BLaER1 (cell line): ENCODE measurements around the gene SYTL2.
"Not testable (repeated sequence)": the region's sequence is repeated elsewhere in the genome, so short reads cannot be mapped to it uniquely, and the experiment has no call there.

Experiments
- H3K27ac ChIP-seq: shearing (Covaris generic); formaldehyde crosslinking; 2 replicates; pipeline ENCODE4 v1.8.1; 2022
- H3K27me3 ChIP-seq: shearing (Covaris generic); formaldehyde crosslinking; 2 replicates; pipeline ENCODE4 v1.8.1; 2022
- H3K36me3 ChIP-seq: shearing (Covaris generic); formaldehyde crosslinking; 2 replicates; pipeline ENCODE4 v1.8.1; 2022
- H3K4me1 ChIP-seq: shearing (Covaris generic); formaldehyde crosslinking; 2 replicates; pipeline ENCODE4 v1.8.1; 2022
- H3K4me2 ChIP-seq: shearing (Covaris generic); formaldehyde crosslinking; 2 replicates; pipeline ENCODE4 v1.8.1; 2022
- H3K4me3 ChIP-seq: shearing (Covaris generic); formaldehyde crosslinking; 2 replicates; pipeline ENCODE4 v1.8.1; 2022
- H3K9ac ChIP-seq: shearing (Covaris generic); formaldehyde crosslinking; 2 replicates; pipeline ENCODE4 v1.8.1; 2022
- H3K9me3 ChIP-seq: shearing (Covaris generic); formaldehyde crosslinking; 2 replicates; pipeline ENCODE4 v1.8.1; 2022
- H4K20me1 ChIP-seq: shearing (Covaris generic); formaldehyde crosslinking; 2 replicates; pipeline ENCODE4 v1.8.1; 2022
- Cebpa-rat ChIP-seq: shearing (Covaris generic); IDR thresholded peaks from 2 replicates; pipeline ENCODE4 v1.8.1; 2022

Gene SYTL2

DNA sequence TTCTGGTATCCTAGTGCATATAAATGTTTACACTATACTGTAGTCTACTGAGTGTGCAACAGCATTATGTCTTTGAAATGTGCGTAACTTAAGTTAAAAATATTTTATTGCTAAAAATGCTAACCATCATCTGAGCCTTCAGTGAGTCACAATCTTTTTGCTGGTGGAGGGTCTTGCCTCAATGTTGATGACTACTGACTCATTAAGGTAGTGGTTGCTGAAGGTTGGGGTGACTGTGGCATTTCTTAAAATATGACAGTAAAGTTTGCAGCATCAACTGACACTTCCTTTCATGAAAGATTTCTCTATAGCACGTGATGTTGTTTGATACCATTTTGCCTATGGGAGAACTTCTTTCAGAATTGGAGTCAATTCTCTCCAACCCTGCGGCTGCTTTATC, 137.5 kb downstream of the SYTL2 start:
- H3K4me3 ChIP-seq, result no peak overlapping the region
- no peaks in the 10 kb centered on the region for H3K27me3 ChIP-seq
- no peak overlapping the region for H3K9ac ChIP-seq
- no peaks in the 10 kb centered on the region for H3K36me3 ChIP-seq
- H3K4me2 ChIP-seq, result no peak overlapping the region
- no peak overlapping the region for H3K27ac ChIP-seq
- no peaks in the 10 kb centered on the region for H3K4me1 ChIP-seq
- H3K9me3 ChIP-seq, result peaks cover 16% of the 10 kb centered on the region
- TF ChIP-seq Cebpa-rat, result no peak
- H4K20me1 ChIP-seq, result no peaks in the 10 kb centered on the region

DNA sequence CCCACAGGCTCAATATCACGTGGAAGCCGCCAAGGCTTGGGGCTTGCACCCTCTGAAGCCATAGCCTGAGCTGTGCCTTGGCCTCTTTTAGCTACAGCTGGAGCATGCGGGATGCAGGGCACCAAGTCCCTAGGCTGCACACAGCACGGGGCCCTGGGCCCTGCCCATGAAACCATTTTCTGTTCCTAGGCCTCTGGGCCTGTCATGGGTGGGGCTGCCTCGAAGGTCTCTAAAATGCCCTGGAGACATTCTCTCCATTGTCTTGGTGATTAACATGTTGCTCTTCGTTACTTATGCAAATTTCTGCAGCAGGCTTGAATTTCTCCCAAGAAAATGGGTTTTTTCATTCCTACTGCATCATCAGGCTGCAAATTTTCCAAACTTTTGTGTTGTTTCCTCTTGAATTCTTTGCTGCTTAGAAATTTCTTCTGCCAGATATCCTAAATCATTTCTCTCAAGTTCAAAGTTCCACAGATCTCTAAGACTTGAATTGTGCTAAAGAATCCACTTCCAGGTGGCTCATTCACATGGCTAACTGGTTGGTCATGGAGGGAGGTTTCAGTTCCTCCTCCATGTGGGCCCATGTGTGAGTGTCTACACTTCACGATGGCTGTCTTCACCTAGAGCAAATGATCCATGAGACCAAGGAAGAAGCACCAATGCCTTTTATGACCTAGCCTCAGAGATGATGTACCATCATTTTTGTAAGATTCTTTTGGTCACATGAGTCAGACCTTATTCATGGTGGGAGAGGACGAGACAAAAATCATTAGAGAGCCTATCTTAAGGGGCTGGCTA, 138.6 kb downstream of the SYTL2 start:
- Histone ChIP-seq H3K36me3 (no peaks in the 10 kb centered on the region), H3K9me3 (peaks cover 16% of the 10 kb centered on the region), H4K20me1 (no peaks in the 10 kb centered on the region), H3K4me1 (no peaks in the 10 kb centered on the region), H3K4me3 (no peak overlapping the region), H3K27ac (no peak overlapping the region), H3K27me3 (no peaks in the 10 kb centered on the region), H3K4me2 (no peak overlapping the region), H3K9ac (no peak overlapping the region)
- no peak for TF ChIP-seq Cebpa-rat

DNA sequence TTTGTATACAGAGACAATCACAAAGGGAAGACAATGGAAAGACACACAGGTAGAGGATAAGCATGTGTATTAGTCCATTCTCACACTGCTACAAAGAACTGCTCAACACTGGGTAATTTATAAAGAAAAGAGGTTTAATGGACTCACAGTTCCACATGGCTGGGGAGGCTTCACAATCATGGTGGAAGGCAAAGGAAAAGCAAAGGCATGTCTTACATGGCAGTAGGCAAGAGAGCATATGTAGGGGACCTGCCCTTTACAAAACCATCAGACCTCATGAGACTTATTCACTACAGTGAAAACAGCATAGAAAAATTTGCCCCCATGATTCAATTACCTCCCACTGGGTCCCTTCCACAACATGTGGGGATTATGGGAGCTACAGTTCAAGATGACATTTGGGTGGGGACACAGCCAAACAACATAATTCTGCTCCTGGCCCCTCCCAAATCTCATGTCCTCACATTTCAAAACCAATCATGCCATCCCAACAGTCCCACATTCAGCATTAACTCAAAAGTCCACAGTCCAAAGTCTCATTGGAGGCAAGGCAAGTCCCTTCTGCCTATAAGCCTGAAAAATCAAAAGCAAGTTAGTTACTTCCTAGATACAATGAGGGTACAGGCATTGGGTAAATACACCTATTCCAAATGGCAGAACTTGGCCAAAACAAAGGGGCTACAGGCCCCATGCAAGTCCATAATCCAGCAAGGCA, 139.8 kb downstream of the SYTL2 start:
- not testable (repeated sequence) for H4K20me1 ChIP-seq, H3K4me1 ChIP-seq, H3K27me3 ChIP-seq, H3K36me3 ChIP-seq, H3K4me3 ChIP-seq, H3K27ac ChIP-seq, H3K9ac ChIP-seq, H3K4me2 ChIP-seq
- H3K9me3 ChIP-seq, result peaks cover 16% of the 10 kb centered on the region

DNA sequence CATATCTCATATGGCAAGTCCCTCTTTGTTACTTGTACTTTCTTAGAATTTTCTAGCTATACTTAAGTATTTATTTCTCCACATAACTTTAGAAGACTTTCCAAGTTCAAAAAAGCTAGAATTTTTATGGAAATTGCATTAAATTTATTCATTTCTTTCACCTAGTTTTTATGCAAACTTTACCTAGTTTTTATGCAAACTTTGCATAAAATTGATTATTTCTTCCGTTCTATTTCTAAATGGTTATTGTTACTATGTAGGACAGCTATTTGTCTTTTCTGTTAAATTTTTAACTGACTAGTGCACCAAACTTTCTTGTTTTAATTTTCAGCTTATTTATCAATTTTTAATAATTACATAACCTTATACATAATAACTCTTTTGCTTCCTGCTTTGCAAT, 142.8 kb downstream of the SYTL2 start:
- H3K4me2 ChIP-seq, result no peak overlapping the region
- 0 out of 2 replicates have a peak, but pooled peaks cover under 1% of the 10 kb centered on the region for H3K36me3 ChIP-seq
- H3K4me3 ChIP-seq, result no peak overlapping the region
- peaks cover 9% of the 10 kb centered on the region; the same call in 1 of the 2 replicates for H3K4me1 ChIP-seq
- peaks cover 16% of the 10 kb centered on the region for H4K20me1 ChIP-seq
- TF ChIP-seq Cebpa-rat, result no peak
- H3K27ac ChIP-seq, result no peak overlapping the region
- no peaks in the 10 kb centered on the region for H3K27me3 ChIP-seq
- no peak overlapping the region for H3K9ac ChIP-seq
- peaks cover 4% of the 10 kb centered on the region; the same call in 1 of the 2 replicates for H3K9me3 ChIP-seq

DNA sequence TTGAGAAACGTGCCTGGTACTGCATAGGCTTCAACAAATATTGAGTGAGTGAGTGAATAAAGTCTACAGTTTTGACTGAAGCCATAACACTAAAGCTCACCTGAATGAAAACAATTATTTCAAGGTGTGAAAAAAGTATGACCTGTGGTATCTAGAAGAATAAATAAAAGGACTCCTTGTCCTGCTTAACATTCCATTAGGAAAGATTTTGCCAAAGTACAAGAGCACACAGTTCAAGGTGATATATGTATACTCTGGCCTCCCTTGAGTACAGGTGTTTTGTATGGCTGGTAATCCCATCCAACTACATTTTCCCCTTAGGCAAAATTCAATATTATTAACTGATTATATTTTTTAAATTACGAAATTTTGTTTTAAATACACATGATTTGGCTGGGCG, 144.3 kb downstream of the SYTL2 start:
- no peak for TF ChIP-seq Cebpa-rat
- Histone ChIP-seq H3K36me3 (0 out of 2 replicates have a peak, but pooled peaks cover 3% of the 10 kb centered on the region), H3K27ac (no peak overlapping the region), H3K27me3 (no peaks in the 10 kb centered on the region), H3K4me3 (no peak overlapping the region), H3K4me2 (no peak overlapping the region), H3K4me1 (peaks cover 18% of the 10 kb centered on the region), H4K20me1 (peaks cover 30% of the 10 kb centered on the region), H3K9me3 (peaks cover 4% of the 10 kb centered on the region; the same call in 1 of the 2 replicates), H3K9ac (no peak overlapping the region)

DNA sequence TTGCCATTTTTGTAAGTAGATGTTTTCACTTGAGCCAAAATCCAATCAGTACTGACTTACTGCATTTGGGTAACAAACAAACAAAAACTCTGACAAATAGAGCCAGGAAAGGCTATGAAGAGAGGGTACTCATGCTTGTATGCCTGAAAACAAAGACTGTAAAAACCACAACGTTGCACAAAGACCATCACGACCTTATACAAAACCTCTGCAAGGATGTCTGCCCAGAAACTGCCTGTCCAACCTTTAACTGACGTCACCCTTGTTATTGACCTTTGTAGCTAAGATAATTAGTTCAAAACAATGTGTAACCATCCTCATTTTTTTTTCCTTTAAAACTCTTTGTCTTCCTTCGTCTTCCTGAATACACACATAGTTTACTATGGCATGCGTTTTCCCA, 145.2 kb downstream of the SYTL2 start:
- peaks cover 27% of the 10 kb centered on the region for H3K4me1 ChIP-seq
- no peak overlapping the region for H3K27ac ChIP-seq
- no peaks in the 10 kb centered on the region for H3K27me3 ChIP-seq
- H3K4me2 ChIP-seq, result peak overlapping the region; percentile 95
- peaks cover 40% of the 10 kb centered on the region for H4K20me1 ChIP-seq
- H3K9ac ChIP-seq, result no peak overlapping the region
- TF ChIP-seq Cebpa-rat, result no peak
- H3K9me3 ChIP-seq, result no peaks in the 10 kb centered on the region
- peaks cover 4% of the 10 kb centered on the region; the same call in 1 of the 2 replicates for H3K36me3 ChIP-seq
- peak overlapping the region; percentile 90; the same call in 1 of the 2 replicates for H3K4me3 ChIP-seq

DNA sequence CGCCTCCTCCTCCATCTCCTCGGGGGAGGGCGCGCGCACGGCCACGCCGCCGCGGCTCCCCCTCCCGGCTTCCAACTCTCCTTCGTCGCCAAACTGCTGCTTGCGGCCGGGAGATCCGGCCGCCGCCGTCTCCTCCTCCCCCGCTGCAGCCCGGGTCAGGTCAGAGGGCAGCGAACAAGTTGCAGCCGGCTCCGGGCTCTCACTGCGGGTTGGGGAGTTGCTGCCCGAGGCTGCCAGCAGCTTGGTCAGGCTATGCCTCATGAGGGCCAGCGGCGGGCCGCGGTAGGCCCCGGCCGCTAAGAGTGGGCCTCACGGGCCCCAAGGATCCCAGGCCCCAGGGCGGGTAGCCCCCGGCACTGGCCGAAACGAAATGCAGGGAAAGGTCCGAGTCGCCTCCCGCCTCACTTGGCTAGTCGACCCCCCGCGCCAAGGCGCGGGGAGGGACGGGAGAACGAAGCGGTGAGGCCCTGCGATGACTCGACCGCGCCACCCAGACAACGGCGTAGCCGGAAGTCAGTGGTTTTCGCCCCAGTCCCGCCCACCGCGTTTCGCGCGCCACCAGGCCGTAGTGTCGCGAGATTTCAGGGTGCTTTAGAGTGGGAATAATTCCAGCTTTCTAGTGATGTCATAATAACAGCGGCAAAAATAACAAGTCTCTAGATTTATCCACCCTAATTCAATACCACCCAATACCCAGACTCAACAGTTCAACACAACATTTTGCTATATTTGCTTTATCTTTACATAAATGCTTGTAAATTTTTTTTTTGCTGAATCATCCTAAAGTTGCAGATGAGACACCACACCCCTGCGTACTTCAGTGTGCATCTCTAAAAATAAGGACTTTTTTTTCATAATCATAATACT, 146.1 kb downstream of the SYTL2 start, which contains the start of gene CREBZF:
Gene CREBZF (minus strand): TSS at position 515 of the 867 bp plus-strand sequence. CDS start 254 bp downstream, at position 261.
- peaks cover 36% of the 10 kb centered on the region for H3K4me1 ChIP-seq
- no peak for TF ChIP-seq Cebpa-rat

DNA sequence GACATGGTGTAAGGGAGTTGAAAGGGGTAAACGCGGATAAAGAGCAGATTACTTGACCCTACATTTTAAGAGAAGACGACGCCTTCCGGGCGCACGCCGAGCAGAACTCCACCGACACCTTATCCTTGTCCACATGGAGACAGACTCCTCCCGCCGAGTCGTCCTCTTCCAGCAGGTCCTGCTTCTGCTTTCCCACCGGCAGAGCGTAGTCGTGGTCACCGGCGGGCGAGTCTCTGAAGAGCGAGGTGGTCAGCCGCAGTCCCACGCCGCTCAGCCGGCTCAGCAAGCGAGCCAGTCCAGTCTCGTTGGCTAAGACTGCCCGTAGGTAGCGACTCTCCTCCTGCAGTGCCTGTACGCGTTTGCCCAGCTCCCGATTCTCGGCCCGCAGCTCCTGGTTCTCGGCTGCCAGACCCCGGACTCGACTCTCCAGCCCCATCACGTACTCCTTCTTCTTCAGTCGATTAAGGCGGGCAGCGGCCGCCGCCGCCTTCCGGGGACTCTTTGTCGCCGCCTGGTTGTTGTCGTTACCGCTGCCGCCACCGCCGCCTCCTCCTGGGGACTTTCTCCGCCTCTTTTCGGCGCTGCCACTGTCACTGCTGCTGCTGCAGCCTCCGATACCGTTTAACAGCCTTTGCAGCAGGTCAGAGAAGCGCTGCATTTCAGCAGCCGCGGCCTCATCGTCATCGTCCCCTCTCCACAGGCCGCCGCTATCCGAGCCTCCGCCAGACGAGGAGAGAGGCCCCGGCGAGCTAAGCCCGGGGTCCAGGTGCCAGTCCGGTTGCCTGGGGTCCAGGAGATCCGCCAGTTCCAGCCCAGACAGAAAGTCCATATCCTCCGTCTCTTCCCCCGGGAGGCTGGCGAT, 147.0 kb downstream of the SYTL2 start:
- H3K27ac ChIP-seq, result peak overlapping the region; percentile 99
- peaks cover 57% of the 10 kb centered on the region for H4K20me1 ChIP-seq
- peak overlapping the region; percentile 98 for H3K9ac ChIP-seq
- peaks cover 21% of the 10 kb centered on the region for H3K36me3 ChIP-seq
- H3K27me3 ChIP-seq, result no peaks in the 10 kb centered on the region
- no peak for TF ChIP-seq Cebpa-rat
- H3K4me1 ChIP-seq, result peaks cover 45% of the 10 kb centered on the region
- H3K4me3 ChIP-seq, result peak overlapping the region; percentile 90
- no peaks in the 10 kb centered on the region for H3K9me3 ChIP-seq
- H3K4me2 ChIP-seq, result peak overlapping the region; percentile 95

More for the DNA sequence above, 146.1 kb downstream of the SYTL2 start, which contains the start of gene CREBZF:
- peak within 1 kb of the TSS; percentile 99 for H3K27ac ChIP-seq
- H4K20me1 ChIP-seq, result peaks cover 49% of the 10 kb centered on the region
- H3K9me3 ChIP-seq, result no peaks in the 10 kb centered on the region
- peaks cover 13% of the 10 kb centered on the region for H3K36me3 ChIP-seq
- H3K9ac ChIP-seq, result peak within 1 kb of the TSS; percentile 98
- H3K4me3 ChIP-seq, result peak within 1 kb of the TSS; percentile 90
- H3K4me2 ChIP-seq, result peak within 1 kb of the TSS; percentile 95
- no peaks in the 10 kb centered on the region for H3K27me3 ChIP-seq
